GM21825 (cell line): Measurements from ENCODE around the gene COX5B.

Experiments
- ATAC-seq: cut with Tn5 transposase; IDR thresholded peaks from one replicate; pipeline ENCODE4 v1.9.1; 2021; ENCODE audit warnings: mild to moderate bottlenecking, moderate library complexity; ENCODE audit not compliant: unreplicated experiment

COX5B gene

DNA sequence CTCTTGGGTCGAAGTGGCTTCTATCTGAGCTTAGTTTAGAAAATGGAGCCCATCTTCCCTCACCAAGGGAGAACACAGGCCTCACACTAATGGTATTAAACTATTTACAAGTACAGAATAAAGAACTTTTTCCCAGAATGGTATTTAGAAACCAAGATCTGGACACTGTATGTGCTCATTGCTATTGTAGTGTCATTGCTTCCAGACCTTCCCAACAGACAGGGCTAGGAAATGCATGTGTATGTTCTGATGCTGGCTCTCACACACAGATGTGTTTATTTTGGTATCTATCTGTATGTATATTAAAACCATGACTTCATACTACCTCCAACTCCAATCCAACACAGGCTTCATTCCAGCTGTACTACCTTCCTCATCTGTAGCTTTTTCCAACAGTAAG, 8.0 kb downstream of the COX5B start:
- no peak for ATAC-seq

DNA sequence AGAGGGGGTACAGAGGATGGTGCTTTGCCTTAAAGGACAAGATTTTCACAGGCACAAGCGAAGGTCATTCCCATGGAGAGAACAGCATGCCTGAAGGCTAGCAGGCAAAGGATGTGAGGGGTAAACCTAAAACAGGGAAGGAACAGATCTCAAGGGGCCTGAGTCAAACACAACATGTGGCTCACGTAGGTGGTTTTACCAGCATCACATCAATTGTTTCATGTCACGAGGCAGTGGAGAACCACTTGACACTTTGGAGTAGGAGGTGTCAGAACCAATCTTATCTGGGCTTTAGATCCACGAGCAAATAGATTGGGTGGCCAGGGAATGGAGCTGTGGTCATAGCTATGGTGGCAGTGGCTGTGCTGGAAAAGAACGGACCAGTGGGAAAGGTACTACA, 8.4 kb downstream of the COX5B start:
- ATAC-seq = no peak

DNA sequence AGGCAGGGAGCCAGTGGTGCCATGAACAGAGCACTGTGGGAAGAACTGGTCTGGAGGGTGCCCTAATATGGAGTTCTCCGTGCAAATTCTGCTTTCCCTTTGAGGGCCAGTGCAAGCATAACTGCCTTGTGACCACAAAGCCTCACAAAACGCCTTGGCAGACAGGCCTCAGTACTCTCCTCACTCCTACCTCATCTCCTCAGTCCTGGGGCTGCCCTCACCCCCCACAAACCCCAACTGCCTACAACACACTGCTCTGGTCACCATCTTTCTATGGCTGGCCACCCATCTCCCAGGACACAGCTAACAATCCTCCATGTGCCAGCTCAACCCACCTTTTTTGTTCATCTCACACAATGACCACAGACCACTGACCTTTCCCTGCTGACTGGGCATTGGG, 8.9 kb downstream of the COX5B start:
- no peak for ATAC-seq

DNA sequence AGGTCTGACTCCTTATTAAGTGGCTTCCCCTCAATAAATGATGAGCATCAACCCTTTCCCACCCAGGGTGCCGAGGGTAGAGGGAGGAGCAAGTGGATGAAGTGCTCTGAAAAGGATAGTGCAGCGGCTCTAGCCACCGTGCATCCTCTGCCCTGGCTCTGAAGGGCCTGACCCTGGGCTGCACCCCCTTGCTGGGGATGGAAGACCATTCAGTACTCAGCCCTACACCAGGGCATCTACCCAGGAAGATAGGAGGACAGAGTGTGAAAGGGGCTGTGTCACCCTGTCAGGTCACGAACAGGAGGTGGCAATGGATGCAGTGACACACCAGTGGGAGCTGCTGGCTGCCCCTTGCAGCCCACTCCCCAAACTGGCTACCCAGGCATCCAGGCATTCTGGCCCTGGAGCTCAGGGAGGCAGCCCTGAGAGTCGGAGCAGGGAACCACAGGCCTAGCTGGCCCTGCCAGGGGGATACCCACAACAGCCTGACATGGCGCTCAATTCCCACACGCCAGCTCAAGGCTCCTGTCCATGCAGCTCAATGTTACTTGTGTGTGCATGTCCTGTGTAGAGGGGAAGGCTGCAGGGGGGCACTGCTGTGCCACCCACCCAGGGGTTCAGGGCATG, 10.4 kb downstream of the COX5B start:
- no peak for ATAC-seq

DNA sequence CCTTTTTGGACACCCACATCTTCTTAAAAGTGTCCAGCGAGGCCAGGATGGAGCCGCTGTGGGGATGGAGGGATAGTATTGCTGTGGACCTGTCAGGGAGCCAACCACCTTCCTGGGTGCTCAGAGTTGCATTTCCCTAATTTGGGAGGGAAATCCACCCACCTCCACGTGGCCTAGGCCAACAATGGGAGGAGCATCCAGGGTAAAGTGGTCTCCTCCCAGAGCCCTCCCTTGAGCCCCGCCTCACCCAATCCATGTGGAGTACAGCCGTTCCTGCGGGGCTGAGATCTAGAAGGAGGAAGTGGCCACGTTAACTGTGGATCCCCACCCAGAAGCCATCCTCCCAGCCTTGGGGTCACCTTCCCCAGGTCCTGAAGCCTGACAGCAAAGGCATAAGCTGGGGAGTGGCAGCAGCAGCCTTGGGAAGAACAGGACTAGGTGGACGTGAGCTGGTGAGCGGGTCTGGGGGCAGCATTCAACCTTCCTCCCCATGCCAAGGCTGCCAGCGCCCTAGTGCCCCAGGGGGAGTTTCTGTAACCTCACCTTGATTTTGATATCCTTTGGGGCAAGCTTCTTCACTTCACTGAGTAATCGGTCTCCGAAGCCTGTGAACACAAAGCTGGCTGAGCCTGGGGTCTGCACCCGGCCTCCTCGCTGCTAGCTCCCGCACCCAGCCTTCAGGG, 11.2 kb downstream of the COX5B start:
- no peak for ATAC-seq

DNA sequence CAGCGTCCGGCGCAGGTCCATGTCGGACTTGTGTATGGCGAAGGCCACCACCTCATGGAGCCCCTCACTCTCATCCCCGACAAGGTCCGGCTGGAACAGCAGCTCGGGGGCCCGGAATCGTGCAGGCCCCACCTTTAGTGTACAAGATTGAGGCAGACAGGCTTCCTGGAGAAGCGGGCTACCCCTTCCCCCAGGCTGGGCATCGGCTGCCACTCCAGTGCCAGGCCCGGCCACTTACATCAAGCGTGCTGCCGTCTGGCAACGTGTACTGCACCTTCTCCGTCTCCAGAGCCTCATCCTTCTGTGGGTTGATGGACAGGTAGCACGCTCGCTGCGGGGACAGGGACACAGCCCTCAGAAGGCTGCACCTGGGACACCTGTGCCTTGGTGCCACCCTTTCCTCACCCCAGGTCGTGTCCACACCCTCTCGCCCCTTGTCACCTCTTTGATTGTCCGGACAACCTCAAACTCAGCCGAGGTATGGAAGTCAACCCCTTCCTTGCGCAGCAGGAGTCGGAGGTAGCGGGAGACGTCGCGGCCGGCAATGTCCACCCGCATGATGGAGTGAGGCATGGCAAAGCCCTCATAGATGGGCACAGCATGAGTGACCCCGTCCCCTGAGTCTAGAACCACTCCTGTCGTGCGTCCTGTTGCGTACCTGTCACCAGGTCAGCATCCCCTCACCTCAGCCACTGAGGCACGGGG, 12.3 kb downstream of the COX5B start:
- ATAC-seq = no peak

DNA sequence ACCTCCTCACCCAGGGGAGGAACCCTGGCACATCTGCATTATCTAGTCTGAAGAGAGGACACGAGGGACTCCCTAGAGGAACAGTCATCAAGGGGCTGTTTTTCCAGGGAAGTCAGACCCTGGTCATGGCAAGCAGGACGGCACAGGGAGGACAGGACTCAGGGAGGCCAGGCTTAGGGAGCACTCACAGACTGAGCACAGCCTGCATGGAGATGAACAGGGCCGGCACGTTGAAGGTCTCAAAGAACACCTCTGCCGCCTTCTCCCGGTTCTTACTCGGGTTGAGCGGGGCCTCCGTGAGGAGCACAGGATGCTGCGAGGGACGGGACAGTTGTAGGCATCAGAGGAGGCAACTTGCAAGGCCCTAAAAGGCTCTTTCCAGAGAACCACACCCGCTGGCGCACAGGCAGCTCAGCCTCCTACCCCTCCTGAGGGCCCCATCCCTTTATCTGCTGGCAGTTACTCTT, 12.9 kb downstream of the COX5B start:
- no peak for ATAC-seq

DNA sequence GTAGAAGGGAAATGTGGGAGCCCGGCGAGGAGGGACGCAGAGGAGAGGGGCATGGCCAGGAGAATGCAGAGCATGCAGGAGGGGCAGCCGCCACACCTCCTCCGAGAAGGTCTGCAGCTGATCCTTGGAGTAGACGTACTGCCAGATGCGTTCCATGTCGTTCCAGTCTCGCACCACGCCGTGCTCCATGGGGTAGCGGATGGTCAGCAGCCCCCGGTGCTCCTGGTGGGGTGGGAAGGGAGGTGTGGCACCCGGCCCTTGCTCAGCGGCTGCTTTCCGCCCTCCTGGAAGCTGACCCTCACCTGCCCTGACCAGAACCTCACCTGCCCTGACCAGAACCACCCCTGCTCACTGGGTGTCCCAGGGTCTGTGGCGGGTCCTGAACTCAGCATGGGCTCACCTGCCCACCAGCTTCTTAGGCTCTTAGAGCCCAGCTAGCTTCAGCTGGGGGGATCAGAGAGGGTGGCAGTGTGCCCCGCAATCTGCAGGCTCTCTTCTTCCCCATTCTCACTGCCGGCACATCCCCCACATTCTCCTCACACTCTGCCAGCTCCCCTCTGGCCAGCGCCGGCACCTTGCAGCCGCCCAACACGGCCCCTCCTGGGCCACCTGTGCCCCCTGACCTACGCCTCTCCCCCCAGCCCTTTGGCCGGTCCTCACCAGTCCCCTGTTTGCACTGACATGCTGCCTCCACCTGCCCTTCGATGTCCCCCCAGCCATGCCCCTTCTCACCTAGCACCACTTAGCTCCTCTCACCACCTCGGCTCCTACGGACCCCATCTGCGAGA, 13.6 kb downstream of the COX5B start:
- ATAC-seq = no peak

- no peak for ATAC-seq
These were observed 14.3 kb downstream of the COX5B start for GRCh38 chr2:97660044-97660774.

DNA sequence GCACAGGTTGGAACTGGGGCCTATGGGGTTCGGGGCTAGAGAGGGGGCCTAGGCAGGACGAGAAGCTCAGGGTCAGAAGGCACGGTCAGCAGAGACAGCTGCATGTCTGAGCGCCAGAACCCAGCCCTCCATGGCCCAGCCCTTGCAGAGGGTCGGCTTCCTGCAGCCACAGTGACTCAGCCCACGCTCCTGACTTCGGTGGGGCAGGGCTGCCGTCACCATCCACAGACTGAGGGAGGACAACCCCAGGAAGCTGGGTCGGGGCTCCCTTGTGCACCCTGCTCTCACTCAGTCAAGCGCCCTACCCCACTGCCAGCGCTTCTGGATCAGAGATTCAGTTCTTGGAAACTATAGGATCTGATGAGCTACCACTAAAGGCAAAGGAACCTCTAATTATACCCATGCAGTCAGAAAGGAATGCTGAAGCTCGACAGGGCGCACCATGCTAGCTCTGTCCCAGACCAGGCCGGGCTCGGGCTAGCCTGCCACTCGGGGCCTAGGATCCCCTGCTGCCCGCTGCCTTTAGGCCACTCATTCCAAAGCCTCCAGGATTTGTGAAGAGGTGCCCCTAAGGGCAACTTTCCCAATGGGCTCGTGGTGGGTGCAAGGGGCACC, 15.0 kb downstream of the COX5B start:
- ATAC-seq = no peak

DNA sequence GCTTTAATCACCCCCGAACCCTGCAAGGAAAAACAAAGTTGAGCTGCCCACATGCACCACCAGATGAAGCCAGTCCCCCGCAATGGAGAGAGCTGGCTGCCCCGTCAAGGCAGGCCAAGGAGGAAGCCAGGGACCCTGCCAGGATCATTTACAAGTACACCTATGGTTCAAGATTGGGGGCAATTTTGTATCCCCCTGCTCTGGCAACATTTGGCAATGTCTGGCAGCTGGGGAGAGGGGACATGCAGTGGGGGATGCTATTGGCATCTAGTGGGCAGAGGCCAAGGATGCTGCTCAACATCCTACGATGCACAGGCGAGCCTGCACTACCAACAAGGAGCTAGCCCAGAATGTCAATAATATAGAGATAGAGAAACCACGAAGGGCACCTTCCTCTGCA, 16.1 kb downstream of the COX5B start:
- ATAC-seq = no peak

DNA sequence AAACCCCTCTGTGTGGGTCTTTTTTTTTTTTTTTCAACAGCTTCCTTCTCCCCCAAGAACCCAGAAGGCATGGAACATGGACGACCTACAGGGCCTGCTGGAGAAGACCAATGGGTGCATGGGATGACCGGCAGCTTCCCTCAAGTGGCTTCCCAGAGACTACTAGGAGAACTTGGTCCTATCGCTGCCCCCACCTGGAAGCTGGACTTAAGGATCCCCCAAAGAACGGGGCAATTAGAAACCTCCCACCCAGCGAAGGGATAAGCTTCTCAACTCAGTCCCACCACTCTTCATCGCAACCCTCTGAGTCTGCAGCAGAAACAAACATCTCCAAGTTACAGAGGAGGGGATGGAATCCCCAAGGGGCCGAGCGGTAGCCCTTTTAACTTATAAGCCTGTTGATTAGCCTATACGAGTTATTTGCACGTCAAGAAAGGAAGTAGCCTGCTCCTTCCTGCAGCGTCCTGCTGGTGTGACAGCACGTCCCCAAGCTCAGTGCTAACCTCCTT, 16.6 kb downstream of the COX5B start:
- ATAC-seq = no peak

GRCh38 chr2:97662895-97663625, 17.2 kb downstream of the COX5B start:
- peak; percentile 46 for ATAC-seq

DNA sequence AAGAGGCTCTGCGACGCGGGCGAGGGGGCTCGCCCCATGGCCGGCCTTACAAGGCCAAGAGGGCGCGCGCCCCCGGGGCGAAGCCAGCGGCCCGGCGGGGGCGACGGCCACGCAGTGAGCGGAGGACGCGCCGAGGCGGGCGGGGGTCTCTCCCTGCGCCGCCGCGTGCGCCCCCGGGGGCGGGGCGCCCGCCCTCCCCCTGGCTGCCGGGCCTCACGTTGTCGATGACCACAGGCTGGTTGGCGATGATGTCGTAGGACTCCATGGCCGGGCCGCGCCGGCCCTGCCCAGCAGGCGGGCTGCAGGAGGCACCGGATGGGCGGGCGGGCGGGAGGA, 17.7 kb downstream of the COX5B start:
- ATAC-seq = peak; percentile 31

- ATAC-seq = peak; percentile 84
These were observed 18.2 kb downstream of the COX5B start, which contains the start of gene ACTR1B for GRCh38 chr2:97663962-97664635. TSS of gene ACTR1B (minus strand) at chr2:97664044. CDS start at chr2:97663890, 154 bp downstream.

DNA sequence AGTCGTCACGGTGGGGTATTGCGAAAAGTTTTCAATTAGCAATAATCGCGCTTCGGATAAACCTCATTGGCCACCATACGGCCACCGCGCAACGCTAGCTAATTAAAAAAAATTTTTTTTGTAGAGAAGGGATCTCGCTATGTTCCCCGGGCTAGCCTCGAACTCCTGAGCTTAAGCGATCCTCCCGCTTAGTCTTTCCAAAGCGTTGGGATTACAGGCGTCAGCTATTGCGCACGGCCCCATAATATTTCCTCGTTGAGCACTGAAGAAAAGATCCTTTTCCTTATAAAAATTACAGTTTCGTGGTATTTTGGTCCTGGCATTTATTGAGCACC, 18.7 kb downstream of the COX5B start:
- no peak for ATAC-seq

DNA sequence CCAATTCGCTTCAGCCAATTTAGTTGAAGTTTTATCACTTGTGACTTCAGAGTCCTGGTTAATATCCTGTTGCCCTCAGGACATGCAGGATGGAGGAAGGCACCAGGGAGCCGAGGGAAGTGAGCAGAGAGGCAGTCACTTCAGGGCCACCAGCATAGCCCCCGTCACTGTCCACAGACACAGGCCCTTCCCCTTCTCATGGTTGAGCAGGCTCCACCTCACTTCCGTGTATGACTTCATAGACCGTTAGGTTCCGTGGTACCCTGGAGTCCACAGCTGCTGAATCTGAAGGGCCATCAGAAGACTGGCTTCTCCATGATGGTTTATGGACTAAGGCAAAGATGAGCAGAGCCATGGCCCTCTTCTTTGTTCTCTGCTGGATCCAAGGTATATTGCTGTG, 23.6 kb downstream of the COX5B start, which contains the start of gene C2orf92:
Gene C2orf92 (plus strand): TSS at position 266 of the 400 bp plus-strand sequence. CDS start 76 bp downstream, at position 342.
- no peak for ATAC-seq

- ATAC-seq = no peak
These were observed 24.6 kb downstream of the COX5B start for GRCh38 chr2:97670471-97670870.

- ATAC-seq = no peak
These were observed 25.7 kb downstream of the COX5B start for GRCh38 chr2:97671526-97671925.
